Transverse colon (tissue), 4 donors: ENCODE results near the gene GLT8D1. TPM values are rescaled to one million over a fixed set of nuclear protein-coding genes. Genes with fewer than 3 reads are reported as not detected.

ENCODE experiments used
- DNase-seq: peaks from one replicate; pipeline ENCODE4 v3.0.0-alpha.2; 2019
- H3K27ac ChIP-seq, 4 donors: fragments of 200-600 bp; sonication (generic); 2 replicates each; pipeline ENCODE4 v1.5.1; 2016 to 2018; ENCODE audit warnings: inconsistent platforms in 4 of 4
- H3K27me3 ChIP-seq: fragments of 200-600 bp; sonication (generic); 2 replicates; pipeline ENCODE4 v1.5.1; 2017; ENCODE audit warnings: inconsistent platforms
- H3K36me3 ChIP-seq, 4 donors: fragments of 200-600 bp; sonication (generic); 2 replicates each; pipeline ENCODE4 v1.5.1; 2017 to 2019; ENCODE audit warnings: inconsistent platforms in 4 of 4
- H3K4me1 ChIP-seq, 4 donors: fragments of 200-600 bp; sonication (generic); 2 replicates each; pipeline ENCODE4 v1.5.1; 2017 to 2020; ENCODE audit warnings: inconsistent platforms in 4 of 4
- H3K4me3 ChIP-seq, 4 donors: fragments of 200-600 bp; sonication (generic); 1 replicate in 1 of 4; 2 replicates in 3 of 4; pipeline versions ENCODE4 v1.5.1 to v1.6.1; 2017 to 2019; ENCODE audit warnings: inconsistent platforms in 4 of 4
- H3K9me3 ChIP-seq, 2 donors: fragments of 200-600 bp; sonication (generic); 2 replicates each; pipeline ENCODE4 v1.5.1; 2017 to 2019; ENCODE audit warnings: inconsistent platforms in 2 of 2
- CTCF ChIP-seq, 5 experiments: fragments of 200-600 bp in 3 of 5; fragments of 450-650 bp in 2 of 5; sonication (generic) in 3 of 5; IDR thresholded peaks; 1 replicate in 2 of 5; 2 replicates in 3 of 5; pipeline ENCODE4 v1.5.1; 2016 to 2017; ENCODE audit warnings: antibody characterized with exemption in 5 of 5, inconsistent platforms in 3 of 5, mild to moderate bottlenecking in 2 of 5, moderate library complexity in 1 of 5
- EP300 ChIP-seq: sonication (generic); formaldehyde crosslinking; IDR thresholded peaks from one replicate; pipeline ENCODE4 v1.6.1; 2017; ENCODE audit warnings: antibody characterized with exemption, low read depth
- POLR2A ChIP-seq: fragments of 450-650 bp; IDR thresholded peaks from one replicate; pipeline ENCODE4 v1.6.1; 2016; ENCODE audit warnings: antibody characterized with exemption, mild to moderate bottlenecking, moderate library complexity
- POLR2AphosphoS5 ChIP-seq, 3 donors: sonication (generic); formaldehyde crosslinking; IDR thresholded peaks; one replicate each; pipeline ENCODE4 v1.6.1; 2016; ENCODE audit warnings: antibody characterized with exemption in 3 of 3
- WGBS, 2 donors: methylation state at CpG; one replicate each; pipeline ENCODE4 v1.1.5; 2018; ENCODE audit warnings: low coverage in 1 of 2; 5-methylcytosine and 5-hydroxymethylcytosine counted together
- in situ Hi-C, 4 donors: fragments of 200-750 bp; cut with MboI; loops; one replicate each; pipeline versions ENCODE4 v1.15.0 to v1.15.1; 2017; ENCODE audit warnings: low sequenced_read_pairs in 3 of 4, low pct_ligation_motif_present in 1 of 4, low pct_unique_long_range_greater_than_20kb in 1 of 4
- intact Hi-C: fragments of 100-400 bp; cut with DNase I; formaldehyde crosslinking; loops from one replicate; pipeline ENCODE4 v1.15.1; 2023; ENCODE audit warnings: low total_unique reads
- total RNA-seq, 4 donors: library from RNA; depleted of rRNA; stranded (reverse); fragments of >200 nt; gene quantifications; one replicate each; pipeline ENCODE4 v1.1.0, GENCODE V29; 2016

The GLT8D1 gene, protein sequence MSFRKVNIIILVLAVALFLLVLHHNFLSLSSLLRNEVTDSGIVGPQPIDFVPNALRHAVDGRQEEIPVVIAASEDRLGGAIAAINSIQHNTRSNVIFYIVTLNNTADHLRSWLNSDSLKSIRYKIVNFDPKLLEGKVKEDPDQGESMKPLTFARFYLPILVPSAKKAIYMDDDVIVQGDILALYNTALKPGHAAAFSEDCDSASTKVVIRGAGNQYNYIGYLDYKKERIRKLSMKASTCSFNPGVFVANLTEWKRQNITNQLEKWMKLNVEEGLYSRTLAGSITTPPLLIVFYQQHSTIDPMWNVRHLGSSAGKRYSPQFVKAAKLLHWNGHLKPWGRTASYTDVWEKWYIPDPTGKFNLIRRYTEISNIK
- 10 to 100 TPM in 3 of 4 donors, not detected in 1; 34.3 to 52.6 (median 37.2) TPM for total RNA-seq

DNA sequence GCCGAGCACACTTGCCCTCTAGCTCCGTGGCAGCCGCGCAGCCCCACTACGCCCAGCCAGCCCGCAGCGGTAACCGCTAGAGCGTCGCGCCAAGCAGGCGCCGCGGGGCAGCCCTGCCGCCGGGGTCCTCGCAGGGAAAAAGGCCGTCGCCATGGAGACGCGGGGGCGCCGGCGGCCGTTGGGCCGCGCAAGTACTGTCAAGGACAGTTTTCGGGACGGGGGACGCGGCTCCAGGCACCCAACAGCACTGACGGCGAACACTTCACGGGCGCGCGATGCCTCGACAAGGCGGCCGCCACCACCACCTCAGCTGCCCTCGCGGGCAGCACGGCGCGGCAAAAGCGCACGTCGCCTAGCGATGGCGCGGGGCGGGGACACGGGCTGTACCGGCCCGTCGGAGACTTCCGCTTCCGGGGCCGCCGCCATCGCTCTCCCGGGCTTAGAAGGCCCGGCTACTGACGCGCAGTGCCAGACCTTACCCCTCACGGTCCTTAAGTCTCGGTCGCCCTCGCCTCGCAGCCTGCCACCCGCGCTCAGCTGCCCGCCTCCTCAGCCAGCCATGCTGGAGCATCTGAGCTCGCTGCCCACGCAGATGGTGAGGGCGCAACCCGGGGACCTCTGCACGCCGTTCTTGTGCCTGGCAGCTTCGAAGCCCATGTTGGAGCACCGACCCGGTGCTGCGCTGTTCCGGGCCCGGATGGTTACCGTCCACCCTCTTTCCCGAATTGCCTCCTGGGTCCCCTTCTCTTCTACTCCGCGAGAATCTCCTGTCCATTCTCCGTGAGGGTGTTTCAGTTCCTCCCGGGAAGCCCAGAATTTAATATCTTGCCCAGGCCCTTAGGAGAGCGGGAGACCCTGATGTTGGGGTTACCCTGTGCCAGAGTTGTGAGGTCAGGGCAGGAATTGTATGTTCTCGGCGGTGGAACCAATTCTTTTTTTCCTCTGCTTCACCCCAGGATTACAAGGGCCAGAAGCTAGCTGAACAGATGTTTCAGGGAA is at the start of gene GLT8D1, which contains the start of gene SPCS1:
Gene GLT8D1, minus strand, starts transcription at position 104 of the 999 bp plus-strand sequence. CDS start 5,331 bp downstream, outside the sequence.
Gene SPCS1, plus strand, starts transcription at position 419 of the 999 bp plus-strand sequence. Its CDS starts 141 bp downstream, at position 560.
- Histone ChIP-seq H3K4me3 (peak within 1 kb of the TSS; percentile 66 to 91 (median 78)), H3K36me3 (peaks cover 0 to 8% (median 0%) of the 10 kb centered on the region in 4 donors), H3K27ac (peak within 1 kb of the TSS; percentile 84 to 95 (median 94)), H3K9me3 (no peaks in the 10 kb centered on the region), H3K4me1 (peaks cover 12 to 34% (median 28%) of the 10 kb centered on the region in 4 donors), H3K27me3 (no peaks in the 10 kb centered on the region)
- in situ Hi-C loops = no loop called here
- WGBS, 2 donors = 0% methylated on average over 39 of the region's 94 CpGs; no CpG with 5 or more reads in 1 of the 2 donors
- no peak for TF ChIP-seq CTCF (IDR thresholded peaks at IDR 0.05)
- no peak for TF ChIP-seq EP300
- peak; percentile 71 for TF ChIP-seq POLR2A
- peak; percentile 76 to 84 (median 83) for TF ChIP-seq POLR2AphosphoS5 (IDR thresholded peaks at IDR 0.05)
- peak; percentile 86 for DNase-seq
- intact Hi-C loops = no loop called here

DNA sequence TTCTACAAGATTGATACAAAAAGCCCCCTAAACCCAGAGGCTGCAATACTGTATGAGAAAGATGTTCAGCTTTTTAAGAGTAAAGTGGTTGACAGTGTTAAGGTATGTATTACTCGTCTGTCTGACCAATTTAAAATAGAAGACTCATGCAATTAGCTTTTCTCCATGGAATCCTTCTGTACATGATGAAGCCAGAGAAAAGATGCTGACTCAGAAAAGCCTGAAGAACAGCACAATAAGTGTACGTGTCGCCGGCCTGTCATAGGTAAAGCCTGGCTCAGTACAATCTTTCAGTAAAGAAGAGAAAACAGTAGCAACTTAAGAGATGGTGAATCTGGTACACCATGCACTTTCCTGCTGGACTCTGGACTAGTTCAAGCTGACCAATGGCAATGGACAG is 48.8 kb upstream of the GLT8D1 start:
- intact Hi-C loops = no loop called here

DNA sequence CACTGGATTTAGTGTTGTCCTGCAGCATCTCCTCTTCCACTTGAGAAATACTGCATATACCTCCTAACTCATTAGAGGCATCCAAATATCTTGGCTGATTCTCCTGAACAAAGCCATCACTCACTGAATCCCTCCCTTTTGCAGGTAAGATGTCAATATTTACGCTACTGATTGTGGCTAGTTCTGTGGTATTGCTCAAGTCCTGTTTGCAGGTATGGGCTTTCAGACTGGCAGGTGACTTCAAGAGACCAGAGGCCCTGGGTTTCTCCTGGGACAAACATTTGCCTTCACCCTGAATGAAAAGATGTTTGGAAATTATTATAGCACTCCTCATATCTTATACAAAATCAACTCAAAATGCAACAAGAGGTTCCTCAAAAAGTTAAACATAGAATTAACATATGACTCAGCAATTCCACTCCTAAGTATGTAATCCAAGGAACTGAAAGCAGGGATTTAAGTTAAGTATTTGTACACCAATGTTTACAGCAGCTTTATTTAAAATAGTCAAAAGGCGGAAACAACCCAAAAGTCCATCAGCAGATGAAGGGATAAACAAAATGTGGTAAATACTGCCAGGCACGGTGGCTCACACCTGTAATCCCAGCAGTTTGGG is 46.6 kb upstream of the GLT8D1 start:
- intact Hi-C loops (no loop called here), in situ Hi-C loops (no loop called here)
- Histone ChIP-seq H3K27ac (no peak overlapping the region), H3K9me3 (no peaks in the 10 kb centered on the region), H3K4me1 (no peaks in the 10 kb centered on the region), H3K27me3 (no peaks in the 10 kb centered on the region), H3K36me3 (peaks cover 0 to 39% (median 15%) of the 10 kb centered on the region in 4 donors), H3K4me3 (no peak overlapping the region)
- WGBS, 2 donors = 73 to 92% methylated on average over 2 to 3 of the region's 3 CpGs
- TF ChIP-seq EP300 (no peak), POLR2A (no peak), POLR2AphosphoS5 (IDR thresholded peaks at IDR 0.05) (no peak), CTCF (IDR thresholded peaks at IDR 0.05) (no peak)
- DNase-seq = no peak

More for the DNA sequence above, 48.8 kb upstream of the GLT8D1 start:
- in situ Hi-C loops = no loop called here
- no peaks in the 10 kb centered on the region for H3K27me3 ChIP-seq
- H3K4me1 ChIP-seq = no peaks in the 10 kb centered on the region
- H3K9me3 ChIP-seq = no peaks in the 10 kb centered on the region
- WGBS, 2 donors = 92% methylated on average over 4 of the region's 4 CpGs
- peaks cover 0 to 34% (median 12%) of the 10 kb centered on the region in 4 donors for H3K36me3 ChIP-seq
- no peak overlapping the region for H3K4me3 ChIP-seq
- no peak for DNase-seq
- no peak overlapping the region for H3K27ac ChIP-seq
- TF ChIP-seq POLR2A (no peak), EP300 (no peak), POLR2AphosphoS5 (IDR thresholded peaks at IDR 0.05) (no peak), CTCF (IDR thresholded peaks at IDR 0.05) (no peak)
